GM19351 (cell line): ENCODE measurements around the gene PARVA.

Experiments
- ATAC-seq: cut with Tn5 transposase; IDR thresholded peaks from one replicate; pipeline ENCODE4 v1.9.1; 2021; ENCODE audit warnings: mild to moderate bottlenecking, moderate library complexity; ENCODE audit not compliant: unreplicated experiment

Gene PARVA

GRCh38 chr11:12430351-12430750 is 53.0 kb downstream of the PARVA start:
- ATAC-seq: no peak

- no peak for ATAC-seq
Measured at GRCh38 chr11:12430954-12431595, 53.7 kb downstream of the PARVA start.

- ATAC-seq: no peak
Measured at GRCh38 chr11:12432507-12432906, 55.1 kb downstream of the PARVA start.

GRCh38 chr11:12433121-12433520 is 55.8 kb downstream of the PARVA start:
- no peak for ATAC-seq

GRCh38 chr11:12433571-12434324 is 56.4 kb downstream of the PARVA start:
- no peak for ATAC-seq

- ATAC-seq: no peak
Measured at GRCh38 chr11:12434325-12434654, 56.9 kb downstream of the PARVA start.

- ATAC-seq: no peak
Measured at GRCh38 chr11:12435264-12435663, 57.9 kb downstream of the PARVA start.

- ATAC-seq: no peak
Measured at GRCh38 chr11:12436266-12436665, 58.9 kb downstream of the PARVA start.

GRCh38 chr11:12438291-12438690 is 60.9 kb downstream of the PARVA start:
- no peak for ATAC-seq

- ATAC-seq: no peak
Measured at GRCh38 chr11:12439615-12440014, 62.2 kb downstream of the PARVA start.

- ATAC-seq: no peak
Measured at GRCh38 chr11:12440565-12440964, 63.2 kb downstream of the PARVA start.

GRCh38 chr11:12441231-12441861 is 64.0 kb downstream of the PARVA start:
- no peak for ATAC-seq

GRCh38 chr11:12444601-12445000 is 67.2 kb downstream of the PARVA start:
- no peak for ATAC-seq

GRCh38 chr11:12445001-12445400 is 67.6 kb downstream of the PARVA start:
- ATAC-seq: no peak

- ATAC-seq: no peak
Measured at GRCh38 chr11:12446863-12447262, 69.5 kb downstream of the PARVA start.

GRCh38 chr11:12448131-12448939 is 71.0 kb downstream of the PARVA start:
- no peak for ATAC-seq

- no peak for ATAC-seq
Measured at GRCh38 chr11:12449961-12450715, 72.8 kb downstream of the PARVA start.

GRCh38 chr11:12451179-12451814 is 73.9 kb downstream of the PARVA start:
- no peak for ATAC-seq

- ATAC-seq: no peak
Measured at GRCh38 chr11:12453243-12453642, 75.9 kb downstream of the PARVA start.

- ATAC-seq: no peak
Measured at GRCh38 chr11:12454782-12455181, 77.4 kb downstream of the PARVA start.
